HepG2 (cell line): Measurements from ENCODE around the gene ABAT.

Source experiments
- BRCA1 ChIP-seq: sonication (generic); formaldehyde crosslinking; IDR thresholded peaks from 2 replicates; pipeline ENCODE4 v1.4.0; 2020; ENCODE audit warnings: missing genetic modification reagents
- NR3C1 ChIP-seq: sonication (generic); formaldehyde crosslinking; IDR thresholded peaks from 2 replicates; pipeline ENCODE4 v1.4.0; 2020; ENCODE audit warnings: missing genetic modification reagents
- RBFOX2 ChIP-seq: fragments of 200-400 bp; formaldehyde crosslinking; IDR thresholded peaks from 2 replicates; pipeline ENCODE4 v1.6.1; 2017; ENCODE audit warnings: low read depth, mild to moderate bottlenecking, low read length
- SMYD3 ChIP-seq: sonication (generic); formaldehyde crosslinking; IDR thresholded peaks from 2 replicates; pipeline ENCODE4 v1.8.1; 2023; ENCODE audit warnings: mild to moderate bottlenecking, missing genetic modification reagents
- TCF12 ChIP-seq, 2 experiments: fragments of 450-650 bp in 1 of 2; sonication (generic) in 1 of 2; formaldehyde crosslinking in 1 of 2; IDR thresholded peaks; 2 replicates each; pipeline versions ENCODE4 v1.6.1 to v1.8.0; 2017 to 2022; ENCODE audit warnings: antibody characterized with exemption in 1 of 2, mild to moderate bottlenecking in 1 of 2, missing genetic modification reagents in 1 of 2, moderate library complexity in 1 of 2
- ZNF670 ChIP-seq: sonication (generic); formaldehyde crosslinking; IDR thresholded peaks from 2 replicates; pipeline ENCODE4 v1.8.0; 2022; ENCODE audit warnings: mild to moderate bottlenecking, missing genetic modification reagents, borderline replicate concordance
- TF ChIP-seq, protein P1 (sequence below): sonication (generic); formaldehyde crosslinking; IDR thresholded peaks from 2 replicates; pipeline ENCODE4 v1.4.0; 2020; ENCODE audit warnings: missing genetic modification reagents

DNA sequence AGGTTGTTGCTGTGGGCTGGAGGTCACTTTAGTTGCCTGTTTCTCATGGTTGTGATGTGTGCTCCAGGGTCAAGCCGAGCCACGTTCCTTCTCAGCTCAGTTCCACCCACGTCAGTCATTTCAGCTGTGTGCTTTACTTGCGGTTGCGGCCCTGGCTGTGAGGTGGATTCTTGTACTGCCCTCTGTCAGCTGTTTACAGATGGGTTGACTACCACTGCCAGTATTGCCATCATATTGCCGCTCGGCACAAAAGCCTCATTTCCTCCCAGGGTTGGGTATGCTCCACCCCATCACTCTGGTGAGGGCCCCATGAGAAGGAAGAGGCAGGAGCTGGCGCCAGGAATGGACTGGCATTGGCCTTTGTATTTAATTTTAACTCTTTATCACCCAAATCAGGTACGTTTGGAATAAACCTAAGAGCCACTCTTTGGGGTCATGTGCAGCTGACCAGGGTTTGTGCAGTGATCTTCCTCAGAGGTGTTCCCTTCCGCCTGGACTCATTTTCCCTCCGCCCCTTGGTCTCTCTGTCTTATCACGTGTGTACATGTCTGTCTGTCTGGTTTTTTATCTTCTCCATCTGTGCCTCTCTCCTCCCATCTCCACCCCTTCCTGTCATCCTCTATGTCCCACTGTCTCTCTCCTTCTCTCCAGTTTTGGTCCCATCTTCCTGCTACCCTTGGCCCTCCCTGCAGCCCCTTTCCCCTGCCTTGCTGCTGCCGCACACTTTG lies 27.9 kb upstream of the ABAT start:
- TF ChIP-seq, protein P1, sequence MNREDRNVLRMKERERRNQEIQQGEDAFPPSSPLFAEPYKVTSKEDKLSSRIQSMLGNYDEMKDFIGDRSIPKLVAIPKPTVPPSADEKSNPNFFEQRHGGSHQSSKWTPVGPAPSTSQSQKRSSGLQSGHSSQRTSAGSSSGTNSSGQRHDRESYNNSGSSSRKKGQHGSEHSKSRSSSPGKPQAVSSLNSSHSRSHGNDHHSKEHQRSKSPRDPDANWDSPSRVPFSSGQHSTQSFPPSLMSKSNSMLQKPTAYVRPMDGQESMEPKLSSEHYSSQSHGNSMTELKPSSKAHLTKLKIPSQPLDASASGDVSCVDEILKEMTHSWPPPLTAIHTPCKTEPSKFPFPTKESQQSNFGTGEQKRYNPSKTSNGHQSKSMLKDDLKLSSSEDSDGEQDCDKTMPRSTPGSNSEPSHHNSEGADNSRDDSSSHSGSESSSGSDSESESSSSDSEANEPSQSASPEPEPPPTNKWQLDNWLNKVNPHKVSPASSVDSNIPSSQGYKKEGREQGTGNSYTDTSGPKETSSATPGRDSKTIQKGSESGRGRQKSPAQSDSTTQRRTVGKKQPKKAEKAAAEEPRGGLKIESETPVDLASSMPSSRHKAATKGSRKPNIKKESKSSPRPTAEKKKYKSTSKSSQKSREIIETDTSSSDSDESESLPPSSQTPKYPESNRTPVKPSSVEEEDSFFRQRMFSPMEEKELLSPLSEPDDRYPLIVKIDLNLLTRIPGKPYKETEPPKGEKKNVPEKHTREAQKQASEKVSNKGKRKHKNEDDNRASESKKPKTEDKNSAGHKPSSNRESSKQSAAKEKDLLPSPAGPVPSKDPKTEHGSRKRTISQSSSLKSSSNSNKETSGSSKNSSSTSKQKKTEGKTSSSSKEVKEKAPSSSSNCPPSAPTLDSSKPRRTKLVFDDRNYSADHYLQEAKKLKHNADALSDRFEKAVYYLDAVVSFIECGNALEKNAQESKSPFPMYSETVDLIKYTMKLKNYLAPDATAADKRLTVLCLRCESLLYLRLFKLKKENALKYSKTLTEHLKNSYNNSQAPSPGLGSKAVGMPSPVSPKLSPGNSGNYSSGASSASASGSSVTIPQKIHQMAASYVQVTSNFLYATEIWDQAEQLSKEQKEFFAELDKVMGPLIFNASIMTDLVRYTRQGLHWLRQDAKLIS (CRISPR knock-in tag) = no peak
- TF ChIP-seq NR3C1 (CRISPR knock-in tag) (no peak), SMYD3 (CRISPR knock-in tag) (no peak), RBFOX2 (no peak), ZNF670 (CRISPR knock-in tag) (no peak), TCF12 (IDR thresholded peaks at IDR 0.05) (no peak), TCF12 (CRISPR knock-in tag; IDR thresholded peaks at IDR 0.05) (no peak), BRCA1 (CRISPR knock-in tag) (no peak)
